ENCODE measurements around the gene IL18R1. TPM values are rescaled to one million over a fixed set of nuclear protein-coding genes. Genes with fewer than 3 reads are reported as not detected.

IL18R1 gene
- 1.1 to 1.4 TPM (median 1.2 TPM) in 5 replicates for total RNA-seq (2022; extraction: Qiagen RNA extraction)

GRCh38 chr2:102355526-102356380 is at the start of gene IL18R1:
Gene IL18R1 (plus strand): TSS chr2:102355796. CDS start chr2:102362661, 6,865 bp downstream.

GRCh38 chr2:102310964-102311640 is 44.5 kb upstream of the IL18R1 start, which contains the start of gene IL1RL1:
Gene IL1RL1 (plus strand): TSS chr2:102311563. CDS start chr2:102338265, 26,702 bp downstream.

GRCh38 chr2:102422910-102423309 is 67.3 kb downstream of the IL18R1 start, which contains the start of gene IL18RAP:
Gene IL18RAP (plus strand): TSS chr2:102423160. CDS start chr2:102423278, 118 bp downstream.

Other genes with a start within 250 kb of the IL18R1 start
- 37.3 to 57.0 TPM (median 46.4 TPM) in 5 replicates for gene IL1R1, start 213.1 kb upstream of the IL18R1 start, total RNA-seq (2022; extraction: Qiagen RNA extraction)
- gene IL1RL2, start 168.8 kb upstream of the IL18R1 start, total RNA-seq (2022; extraction: Qiagen RNA extraction), result 0.04 to 0.08 TPM (median 0.06 TPM) in 3 of 5 replicates, not detected in the others
- 0.64 to 1.6 TPM (median 1.2 TPM) in 5 replicates for gene IL1RL1, start 44.2 kb upstream of the IL18R1 start, total RNA-seq (2022; extraction: Qiagen RNA extraction)
- 0.06 to 0.14 TPM (median 0.12 TPM) in 3 of 5 replicates, not detected in the others for gene IL18RAP, start 67.4 kb downstream of the IL18R1 start, total RNA-seq (2022; extraction: Qiagen RNA extraction)
- gene SLC9A4, start 117.4 kb downstream of the IL18R1 start, total RNA-seq (2022; extraction: Qiagen RNA extraction), result not detected in 5 replicates